ENCODE measurements around the gene DDX52.
"Not testable (repeated sequence)": the region's sequence is repeated elsewhere in the genome, so short reads cannot be mapped to it uniquely, and the experiment has no call there.

The DDX52 gene

GRCh38 chr17:37651849-37652248 lies 8.6 kb upstream of the DDX52 start:
- DNase-seq (ENCODE audit: low read depth): no peak

GRCh38 chr17:37650419-37651003 lies 7.3 kb upstream of the DDX52 start:
- no peak for DNase-seq (ENCODE audit: low read depth)

- no peak for DNase-seq (ENCODE audit: low read depth)
These were observed 5.3 kb upstream of the DDX52 start for GRCh38 chr17:37648555-37648954.

DNA sequence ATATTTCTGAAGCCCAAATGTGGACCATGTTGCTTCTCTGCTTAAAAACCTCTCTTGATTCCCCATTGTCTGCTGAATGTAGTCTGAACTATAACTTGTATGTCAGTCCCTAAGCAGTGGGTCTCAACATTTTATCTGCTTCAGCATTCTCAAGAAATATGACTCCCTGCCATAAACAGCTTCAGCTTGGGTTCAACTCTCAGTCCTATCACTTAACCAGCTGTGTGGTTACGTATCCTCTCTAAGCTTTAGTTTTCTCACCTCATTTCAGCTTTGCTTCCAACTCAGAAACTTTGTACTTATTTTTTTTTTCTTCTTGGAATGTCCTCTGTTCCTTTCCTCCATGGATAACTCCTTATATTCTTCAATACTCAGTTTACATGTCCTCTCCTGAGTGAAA lies 4.6 kb upstream of the DDX52 start:
- no peak for DNase-seq (ENCODE audit: low read depth)

DNA sequence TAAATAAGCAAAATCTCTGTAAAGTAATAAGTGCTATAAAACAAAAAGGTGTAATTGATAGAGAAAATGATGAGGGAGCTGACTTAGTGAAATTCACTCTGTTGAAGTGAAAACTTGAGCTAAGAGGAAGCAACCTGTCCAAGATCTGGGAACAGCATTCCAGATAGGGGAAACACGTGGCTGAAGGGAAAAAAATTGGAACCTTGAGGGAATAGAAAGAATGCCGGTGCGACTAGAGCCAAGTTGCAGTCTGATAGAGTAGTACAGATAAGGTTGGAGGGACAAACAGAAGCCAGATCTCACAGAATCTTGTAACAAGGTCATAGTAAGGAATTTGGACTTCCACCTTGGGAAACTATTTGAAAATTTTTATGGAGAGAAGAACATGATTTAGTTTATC lies 623 bp upstream of the DDX52 start:
- no peak for DNase-seq (ENCODE audit: low read depth)

DNA sequence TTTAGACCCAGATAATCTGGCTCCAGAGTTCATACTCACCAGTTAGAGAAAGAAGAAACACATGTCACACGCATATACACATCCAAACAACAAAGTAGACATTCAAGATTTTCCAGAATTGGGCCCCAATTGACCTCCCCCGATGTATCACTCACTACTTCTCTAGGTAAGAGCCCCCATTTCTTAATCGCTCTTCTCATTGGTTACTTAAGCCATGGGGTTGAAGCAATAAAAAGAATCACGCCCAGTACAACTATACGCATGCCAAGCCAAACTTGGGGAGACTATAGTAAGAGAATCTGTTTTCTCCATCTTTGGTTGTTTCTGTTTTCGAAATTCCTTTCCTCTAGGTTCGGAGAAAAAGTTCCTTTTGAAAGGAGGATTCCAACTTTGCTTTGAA lies 565 bp downstream of the DDX52 start:
- no peak for DNase-seq (ENCODE audit: low read depth)

- no peak for DNase-seq (ENCODE audit: low read depth)
These were observed 3.2 kb downstream of the DDX52 start for GRCh38 chr17:37640015-37640414.

GRCh38 chr17:37637956-37638355 lies 5.3 kb downstream of the DDX52 start:
- no peak for DNase-seq (ENCODE audit: low read depth)

GRCh38 chr17:37616430-37616829 lies 26.8 kb downstream of the DDX52 start:
- not testable (repeated sequence) for DNase-seq (ENCODE audit: low read depth)

DNA sequence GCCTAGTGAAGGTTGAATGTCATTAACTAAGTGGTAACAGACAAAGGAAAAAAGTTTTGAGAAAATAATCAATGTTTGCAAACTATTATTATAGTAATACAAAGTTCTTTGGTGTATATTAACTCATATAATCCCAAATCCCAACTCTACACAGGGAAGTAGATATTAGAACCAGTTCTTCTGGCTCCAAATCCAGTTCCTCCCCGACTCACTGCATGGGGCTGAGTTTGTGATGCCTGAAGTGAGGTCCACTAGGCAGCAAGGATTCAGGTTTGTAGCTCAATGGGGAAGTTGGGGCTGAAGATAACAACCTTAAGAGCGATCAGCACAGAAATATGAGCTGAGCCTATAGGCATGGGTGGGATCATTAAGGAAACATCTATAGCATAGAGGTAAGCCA lies 28.4 kb downstream of the DDX52 start:
- DNase-seq (ENCODE audit: low read depth): no peak

DNA sequence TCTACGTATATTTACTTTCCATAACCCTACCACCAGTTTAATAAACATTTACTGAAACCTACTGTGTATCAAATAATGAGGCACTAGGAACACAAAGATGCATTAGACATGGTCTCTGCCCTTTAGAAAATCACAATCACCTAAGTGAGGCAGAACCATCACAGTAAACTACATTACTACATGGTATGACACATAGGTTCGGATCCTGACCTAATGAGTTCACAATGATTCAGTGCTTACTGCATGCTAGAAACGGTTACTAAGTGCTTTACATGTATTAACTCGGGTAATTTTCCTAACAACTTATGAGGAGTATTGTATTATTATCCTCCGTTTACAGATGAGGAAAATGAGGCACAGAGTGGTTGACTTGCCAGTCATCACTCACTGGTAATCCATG lies 28.9 kb downstream of the DDX52 start:
- DNase-seq (ENCODE audit: low read depth): no peak

GRCh38 chr17:37610971-37611370 lies 32.3 kb downstream of the DDX52 start:
- DNase-seq (ENCODE audit: low read depth): no peak

DNA sequence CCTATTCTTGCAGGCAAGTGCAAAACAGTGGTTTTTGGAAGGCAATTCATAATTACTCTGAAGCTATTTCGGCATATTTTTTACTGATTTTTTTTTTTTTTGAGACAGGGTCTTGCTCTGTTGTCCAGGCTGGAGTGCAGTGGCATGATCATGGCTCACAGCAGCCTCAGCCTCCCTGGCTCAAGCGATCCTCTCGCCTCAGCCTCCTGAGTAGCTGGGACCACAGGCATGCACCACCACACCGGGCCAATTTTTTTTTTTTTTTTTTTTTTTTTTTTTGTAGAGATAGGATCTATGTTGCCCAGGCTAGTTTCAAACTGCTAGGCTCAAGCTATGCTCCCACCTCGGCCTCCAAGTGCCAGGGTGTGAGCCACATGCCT lies 33.2 kb downstream of the DDX52 start:
- DNase-seq (ENCODE audit: low read depth): not testable (repeated sequence)

GRCh38 chr17:37609170-37610040 lies 33.8 kb downstream of the DDX52 start, which contains the start of gene SYNRG:
TSS of gene SYNRG (minus strand) at chr17:37609418. CDS start at chr17:37609355, 63 bp downstream.
- DNase-seq (ENCODE audit: low read depth): peak; percentile 84

DNA sequence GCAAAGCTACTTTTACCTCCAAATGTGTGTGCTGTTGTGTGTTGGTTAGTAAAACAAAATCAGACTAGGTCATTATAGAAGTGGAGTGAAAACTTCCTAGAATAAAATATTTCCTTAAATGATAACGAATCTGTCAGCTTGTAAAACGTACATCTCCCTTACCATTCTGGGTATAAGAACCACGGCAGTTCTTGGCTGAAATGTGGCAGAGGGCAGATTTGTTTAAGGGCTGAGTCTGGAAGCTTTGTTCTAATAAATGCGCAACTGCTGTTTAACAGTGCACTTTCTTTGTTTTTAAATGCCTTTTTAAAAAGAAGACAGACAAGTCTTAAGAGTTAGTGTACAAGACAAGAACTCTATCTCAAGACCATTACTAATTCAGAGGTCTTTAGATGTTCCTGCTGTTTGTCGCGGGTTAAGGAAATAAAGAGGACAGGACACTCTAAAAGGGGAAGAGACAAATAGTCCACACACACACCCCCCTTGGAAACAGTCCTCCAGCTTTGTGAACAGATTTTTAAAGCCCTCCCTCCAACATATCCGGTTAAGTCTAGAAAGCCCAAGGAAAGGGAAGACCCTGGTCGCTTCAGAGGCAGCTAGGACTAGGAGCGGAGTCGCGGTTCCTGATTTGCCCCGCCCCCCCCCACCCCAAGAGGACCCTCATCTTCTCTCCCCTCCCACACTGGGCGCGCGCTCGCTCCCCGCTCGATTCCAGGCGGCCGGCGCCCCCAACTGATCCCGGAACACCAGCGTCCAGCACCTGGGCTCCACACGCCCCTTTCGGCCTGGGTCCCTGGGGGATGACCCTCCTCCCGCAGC lies 34.7 kb downstream of the DDX52 start:
- DNase-seq (ENCODE audit: low read depth): no peak

- no peak for DNase-seq (ENCODE audit: low read depth)
These were observed 35.5 kb downstream of the DDX52 start for GRCh38 chr17:37607637-37608331.

- DNase-seq (ENCODE audit: low read depth): no peak
These were observed 37.3 kb downstream of the DDX52 start for GRCh38 chr17:37605813-37606505.

- no peak for DNase-seq (ENCODE audit: low read depth)
These were observed 38.2 kb downstream of the DDX52 start for GRCh38 chr17:37605081-37605480.

GRCh38 chr17:37604556-37604955 lies 38.7 kb downstream of the DDX52 start:
- DNase-seq (ENCODE audit: low read depth): no peak

- DNase-seq (ENCODE audit: low read depth): no peak
These were observed 45.1 kb downstream of the DDX52 start for GRCh38 chr17:37598145-37598544.

DNA sequence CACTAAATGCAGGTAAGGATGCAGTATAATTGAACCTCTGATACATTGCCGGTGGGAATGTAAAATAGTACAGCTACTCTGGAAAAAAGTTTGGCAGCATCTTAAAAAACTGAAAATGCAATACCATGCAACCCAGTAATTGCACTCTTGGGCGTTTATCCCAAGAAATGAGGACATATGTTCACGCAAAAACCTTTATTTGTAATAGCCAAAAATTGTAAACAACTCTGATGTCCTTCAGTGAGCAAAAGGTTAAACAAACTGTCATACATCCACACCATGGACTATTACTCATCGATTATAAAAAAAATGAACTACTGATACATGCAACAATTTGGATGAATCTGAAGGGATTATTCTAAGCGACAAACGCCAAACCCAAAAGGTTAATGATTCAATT lies 51.0 kb downstream of the DDX52 start:
- DNase-seq (ENCODE audit: low read depth): no peak

GRCh38 chr17:37585066-37585465 lies 58.2 kb downstream of the DDX52 start:
- no peak for DNase-seq (ENCODE audit: low read depth)
